A172 (cell line): Measurements from ENCODE around the gene GALNT12. TPM values are rescaled to one million over a fixed set of nuclear protein-coding genes. Genes with fewer than 3 reads are reported as not detected.

Experiments
- DNase-seq: peaks from one replicate; pipeline ENCODE4 v3.0.0-alpha.2; 2015; ENCODE audit warnings: low spot score
- total RNA-seq: library from RNA; depleted of rRNA; stranded (reverse); fragments of >200 nt; shearing (Covaris generic); gene quantifications from 2 replicates; pipeline ENCODE4 v1.2.3, GENCODE V29; 2014; rRNA removed

GALNT12 gene
- total RNA-seq: 4.0 and 5.4 TPM in 2 replicates

- no peak for DNase-seq
These were observed at the start of gene GALNT12 for GRCh38 chr9:98807070-98807813. TSS of gene GALNT12 (plus strand) at chr9:98807670. CDS start at chr9:98807699, 29 bp downstream.

- DNase-seq: no peak
These were observed 47.2 kb upstream of the GALNT12 start for GRCh38 chr9:98760231-98760630.

GRCh38 chr9:98763986-98764745 lies 43.3 kb upstream of the GALNT12 start:
- DNase-seq: no peak

- no peak for DNase-seq
These were observed 42.2 kb upstream of the GALNT12 start for GRCh38 chr9:98765256-98765655.

GRCh38 chr9:98766586-98766985 lies 40.9 kb upstream of the GALNT12 start:
- no peak for DNase-seq

- DNase-seq: no peak
These were observed 40.3 kb upstream of the GALNT12 start for GRCh38 chr9:98767196-98767595.

- DNase-seq: no peak
These were observed 39.6 kb upstream of the GALNT12 start for GRCh38 chr9:98767915-98768314.

- DNase-seq: no peak
These were observed 39.1 kb upstream of the GALNT12 start for GRCh38 chr9:98768344-98768743.

- DNase-seq: no peak
These were observed 36.8 kb upstream of the GALNT12 start for GRCh38 chr9:98770717-98771116.

GRCh38 chr9:98771209-98771874 lies 36.1 kb upstream of the GALNT12 start:
- DNase-seq: no peak

GRCh38 chr9:98772364-98773155 lies 34.9 kb upstream of the GALNT12 start:
- no peak for DNase-seq

GRCh38 chr9:98773721-98774120 lies 33.7 kb upstream of the GALNT12 start:
- no peak for DNase-seq

- peak; percentile 39 for DNase-seq
These were observed 32.7 kb upstream of the GALNT12 start for GRCh38 chr9:98774746-98775145.

- DNase-seq: peak; percentile 67
These were observed 31.5 kb upstream of the GALNT12 start for GRCh38 chr9:98775831-98776441.

GRCh38 chr9:98777618-98778017 lies 29.9 kb upstream of the GALNT12 start:
- DNase-seq: no peak

- no peak for DNase-seq
These were observed 29.2 kb upstream of the GALNT12 start for GRCh38 chr9:98778251-98778650.

- no peak for DNase-seq
These were observed 28.5 kb upstream of the GALNT12 start for GRCh38 chr9:98778711-98779530.

GRCh38 chr9:98780059-98780749 lies 27.3 kb upstream of the GALNT12 start:
- DNase-seq: no peak

- DNase-seq: peak; percentile 58
These were observed 25.7 kb upstream of the GALNT12 start for GRCh38 chr9:98781588-98782383.
